ENCODE measurements around the gene DDA1.
A peak's percentile ranks its signal among the peaks of the same experiment; 100 is the strongest.

The DDA1 gene

GRCh38 chr19:17305216-17305516 is 4.2 kb upstream of the DDA1 start:
- peak overlapping the region; percentile 81 for H3K4me3 ChIP-seq (ENCODE audit: low read depth, low read length)
- DNase-seq (ENCODE audit: low read depth), result no peak
- in situ Hi-C loops (cut with HindIII; ENCODE audit: low sequenced_read_pairs), result loop anchor here (25.0 kb wide), 1 partner anchor 143 kb away; no protein-coding TSS in a partner anchor
- TF ChIP-seq CTCF (IDR thresholded peaks at IDR 0.05; ENCODE audit: low read depth, low read length, missing control alignments), result no peak

DNA sequence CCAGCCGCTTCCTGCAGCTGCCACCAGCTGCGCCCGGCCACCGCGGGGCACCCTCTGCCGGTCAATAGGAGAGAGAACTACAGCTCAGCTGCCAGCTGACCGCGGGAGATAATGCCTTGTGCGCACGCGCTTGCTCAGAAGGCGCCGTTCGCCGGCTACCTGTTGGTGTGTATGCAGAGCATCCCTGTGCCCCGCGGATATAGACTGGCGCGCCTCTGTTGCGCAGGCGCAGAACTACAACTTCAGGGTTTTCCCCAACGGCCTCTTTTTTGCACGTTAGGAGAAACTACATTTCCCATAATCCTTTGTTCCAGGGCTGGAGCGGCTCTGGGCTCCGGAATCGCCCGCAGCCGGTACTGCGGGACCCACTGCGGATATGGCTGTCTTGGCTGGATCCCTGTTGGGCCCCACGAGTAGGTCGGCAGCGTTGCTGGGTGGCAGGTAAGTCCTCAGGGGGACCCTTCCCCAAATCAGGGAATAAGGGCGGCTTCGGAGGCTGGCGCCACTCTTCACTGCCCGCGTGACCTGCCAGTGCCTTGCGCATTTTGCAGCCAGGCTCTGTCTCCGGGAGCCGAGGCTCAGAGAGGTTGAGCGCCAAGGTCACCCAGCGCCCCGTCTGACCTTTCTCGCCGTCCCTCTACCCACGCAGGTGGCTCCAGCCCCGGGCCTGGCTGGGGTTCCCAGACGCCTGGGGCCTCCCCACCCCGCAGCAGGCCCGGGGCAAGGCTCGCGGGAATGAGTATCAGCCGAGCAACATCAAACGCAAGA is 3.7 kb upstream of the DDA1 start, which contains the start of gene MRPL34:
Gene MRPL34, plus strand, starts transcription at position 356 of the 768 bp plus-strand sequence. Its CDS starts 21 bp downstream, at position 377.
- in situ Hi-C loops (cut with HindIII; ENCODE audit: low sequenced_read_pairs), result loop anchor here (25.0 kb wide), 1 partner anchor 143 kb away; no protein-coding TSS in a partner anchor
- peak within 1 kb of the TSS; percentile 81 for H3K4me3 ChIP-seq (ENCODE audit: low read depth, low read length)
- peak; percentile 96 for DNase-seq (ENCODE audit: low read depth)
- TF ChIP-seq CTCF (IDR thresholded peaks at IDR 0.05; ENCODE audit: low read depth, low read length, missing control alignments), result peak; percentile 75

GRCh38 chr19:17306285-17306714 is 3.1 kb upstream of the DDA1 start:
- in situ Hi-C loops (cut with HindIII; ENCODE audit: low sequenced_read_pairs), result loop anchor here (25.0 kb wide), 1 partner anchor 144 kb away; no protein-coding TSS in a partner anchor
- H3K4me3 ChIP-seq (ENCODE audit: low read depth, low read length), result peak overlapping the region; percentile 81

DNA sequence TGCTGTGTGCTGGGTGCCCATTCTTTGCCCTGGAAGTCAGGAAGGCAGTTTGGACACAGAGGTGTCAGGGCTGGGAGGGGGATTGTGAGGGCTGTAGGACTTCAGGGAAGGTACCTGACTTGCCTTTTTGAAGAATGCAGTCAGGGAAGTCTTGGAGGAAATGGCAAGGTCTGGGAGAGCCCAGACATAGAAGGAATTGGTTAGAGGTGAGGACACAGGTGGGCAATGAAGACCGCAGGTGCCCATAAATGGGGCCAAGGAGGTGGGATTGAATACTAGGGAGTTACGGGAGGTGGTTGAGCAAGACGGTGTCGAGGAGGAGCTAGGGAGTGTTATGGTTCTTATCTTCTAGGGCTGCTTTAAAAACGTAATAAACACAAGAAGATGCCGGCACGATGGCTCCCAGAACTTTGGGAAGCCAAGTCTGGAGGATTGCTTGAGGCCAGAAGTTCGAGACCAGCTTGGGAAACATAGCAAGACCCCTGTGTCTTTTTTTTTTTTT is 1.4 kb upstream of the DDA1 start:
- no peak for TF ChIP-seq CTCF (IDR thresholded peaks at IDR 0.05; ENCODE audit: low read depth, low read length, missing control alignments)
- no peak overlapping the region for H3K4me3 ChIP-seq (ENCODE audit: low read depth, low read length)
- DNase-seq (ENCODE audit: low read depth), result no peak
- in situ Hi-C loops (cut with HindIII; ENCODE audit: low sequenced_read_pairs), result loop anchor here (25.0 kb wide), 1 partner anchor 146 kb away; no protein-coding TSS in a partner anchor

More at GRCh38 chr19:17306285-17306714, 3.1 kb upstream of the DDA1 start:
- no peak for TF ChIP-seq CTCF (IDR thresholded peaks at IDR 0.05; ENCODE audit: low read depth, low read length, missing control alignments)
- no peak for DNase-seq (ENCODE audit: low read depth)

DNA sequence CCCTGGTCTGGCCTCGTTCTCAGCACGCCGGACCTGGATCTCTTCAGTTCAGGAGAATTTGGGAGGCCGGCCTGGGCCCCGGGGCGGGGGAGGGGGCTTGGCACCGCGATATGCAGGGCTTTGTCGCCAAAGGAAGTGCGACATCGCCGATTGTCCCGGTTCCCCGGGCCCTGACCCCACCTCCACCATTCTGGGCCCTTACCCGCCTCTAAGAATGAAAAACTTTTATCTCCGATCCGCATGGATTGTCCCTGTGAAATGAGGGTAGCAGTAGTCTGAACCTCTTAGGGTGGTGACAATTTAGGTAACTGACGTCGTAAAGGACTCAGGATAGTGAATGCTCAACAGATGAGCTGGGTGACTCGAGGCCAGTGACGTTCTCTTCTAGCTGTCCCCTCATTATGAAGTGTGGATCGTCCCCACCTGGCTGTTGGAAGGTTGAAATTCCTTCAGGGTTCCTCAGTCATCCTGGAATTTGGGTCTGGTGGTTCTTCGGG is 650 bp downstream of the DDA1 start:
- H3K4me3 ChIP-seq (ENCODE audit: low read depth, low read length), result peak overlapping the region; percentile 99

More for the DNA sequence above, 650 bp downstream of the DDA1 start:
- in situ Hi-C loops (cut with HindIII; ENCODE audit: low sequenced_read_pairs), result loop anchor here (25.0 kb wide), 1 partner anchor 148 kb away; no protein-coding TSS in a partner anchor
- TF ChIP-seq CTCF (IDR thresholded peaks at IDR 0.05; ENCODE audit: low read depth, low read length, missing control alignments), result no peak
- no peak for DNase-seq (ENCODE audit: low read depth)
